Posterior cingulate gyrus (tissue), 11 donors: ENCODE results near the gene PASD1.
"Not testable (repeated sequence)": the region's sequence is repeated elsewhere in the genome, so short reads cannot be mapped to it uniquely, and the experiment has no call there.

Experiments
- DNase-seq, 10 donors: peaks; one replicate each; pipeline versions ENCODE4 v3.0.0 to v3.0.0-alpha.2; 2020 to 2021; ENCODE audit warnings: mixed read lengths in 3 of 10
- intact Hi-C: fragments of 100-400 bp; cut with DNase I; formaldehyde crosslinking; loops from one replicate; pipeline ENCODE4 v1.15.1; 2023

PASD1 gene

GRCh38 chrX:151609222-151609621 lies 45.7 kb downstream of the PASD1 start:
- no peak for DNase-seq
- intact Hi-C loops = no loop called here

DNA sequence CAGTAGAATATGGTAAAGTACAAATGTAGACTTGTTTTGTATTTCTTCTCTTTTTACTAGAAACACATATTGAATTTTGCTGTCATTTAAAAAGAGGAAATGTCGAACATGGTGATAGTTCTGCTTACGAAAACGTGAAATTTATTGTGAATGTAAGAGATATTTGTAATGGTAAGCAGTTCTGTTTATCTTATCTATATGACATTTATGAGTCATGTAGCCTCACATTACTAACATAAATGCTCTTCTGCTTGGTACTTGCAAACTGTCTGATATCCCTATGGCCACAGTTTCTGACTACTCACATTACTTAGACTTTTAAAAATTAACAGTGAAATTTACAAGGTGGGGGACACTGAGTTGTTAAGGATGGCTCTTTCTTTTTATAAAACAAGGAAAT lies 57.9 kb downstream of the PASD1 start:
- intact Hi-C loops = no loop called here

GRCh38 chrX:151624677-151625076 lies 61.2 kb downstream of the PASD1 start:
- DNase-seq = no peak
- intact Hi-C loops = no loop called here

More for the DNA sequence above, 57.9 kb downstream of the PASD1 start:
- DNase-seq = no peak

DNA sequence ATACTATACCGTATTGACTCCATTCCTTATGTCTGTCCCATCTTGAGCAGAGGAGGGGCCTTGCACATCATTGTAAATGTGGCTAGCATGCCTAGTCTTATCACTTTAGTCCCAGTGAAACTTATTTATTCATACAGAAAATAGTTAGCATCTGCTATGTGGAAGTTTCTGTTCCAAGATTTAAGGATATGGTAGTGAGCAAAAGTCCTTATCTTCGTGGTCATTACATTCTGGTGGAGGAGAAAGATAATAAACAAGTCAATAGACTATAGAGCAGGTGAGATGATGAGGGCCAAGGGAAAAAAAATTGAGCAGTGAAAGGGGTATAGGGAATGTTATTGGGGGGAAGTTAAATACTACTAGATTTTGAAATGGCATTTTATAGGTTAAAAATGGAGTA lies 68.3 kb downstream of the PASD1 start:
- DNase-seq = no peak
- intact Hi-C loops = no loop called here

GRCh38 chrX:151633157-151633556 lies 69.7 kb downstream of the PASD1 start:
- intact Hi-C loops = no loop called here
- DNase-seq = no peak

- DNase-seq = no peak
- intact Hi-C loops = no loop called here
Measured at GRCh38 chrX:151634937-151635336, 71.5 kb downstream of the PASD1 start.

GRCh38 chrX:151641564-151641963 lies 78.1 kb downstream of the PASD1 start:
- intact Hi-C loops = no loop called here

DNA sequence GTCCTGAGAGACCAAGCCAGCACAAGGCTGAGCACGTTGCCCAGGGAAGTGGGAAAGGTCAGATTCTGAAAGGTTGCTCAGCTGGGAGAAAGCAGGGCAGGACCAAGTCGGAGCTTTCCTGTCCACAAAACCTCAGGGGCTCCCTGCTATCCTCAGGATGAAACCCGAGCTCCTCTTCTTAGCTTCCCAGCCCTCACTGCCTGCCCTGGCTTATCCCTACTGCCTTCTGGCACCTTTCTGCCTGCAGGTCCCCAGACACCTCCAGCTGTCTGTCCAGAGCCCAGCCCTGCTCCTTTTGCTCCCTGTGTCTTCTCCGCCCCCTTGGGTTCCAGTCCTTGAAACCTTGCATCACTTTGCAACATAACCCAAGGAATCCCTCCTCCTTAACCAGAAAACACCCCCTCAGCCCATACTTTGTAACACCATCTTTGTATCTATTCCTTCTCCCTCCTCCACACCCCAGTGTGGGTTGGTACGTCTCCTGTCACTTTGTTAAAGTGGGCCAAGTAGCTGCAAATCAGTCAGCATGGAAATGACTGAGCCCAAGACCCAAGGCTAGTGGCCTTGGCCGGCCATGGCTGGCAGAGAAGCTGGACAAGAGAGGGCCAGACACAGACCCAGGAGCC lies 111.8 kb downstream of the PASD1 start:
- intact Hi-C loops = no loop called here
- no peak for DNase-seq

More at GRCh38 chrX:151641564-151641963, 78.1 kb downstream of the PASD1 start:
- no peak for DNase-seq

DNA sequence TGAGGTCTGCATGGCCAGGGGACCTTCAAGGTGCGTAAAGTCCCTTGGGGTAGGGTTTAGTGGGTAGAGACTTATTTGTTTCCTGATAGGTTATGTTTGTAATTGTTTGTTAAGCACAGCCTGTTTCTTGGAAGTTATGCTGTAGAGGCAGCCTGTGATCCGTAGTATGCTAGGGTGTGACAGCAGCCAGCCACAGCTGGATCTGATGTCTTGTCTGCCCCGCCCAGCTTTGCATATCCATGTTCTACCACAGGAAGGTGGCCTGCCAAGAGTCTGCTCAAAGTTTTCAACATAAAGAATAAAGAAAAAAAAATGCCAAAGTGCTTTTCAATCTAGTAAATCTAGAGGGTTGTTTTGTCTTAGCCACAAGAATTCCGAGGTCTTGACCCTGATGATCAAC lies 112.7 kb downstream of the PASD1 start:
- DNase-seq = no peak
- intact Hi-C loops = no loop called here

DNA sequence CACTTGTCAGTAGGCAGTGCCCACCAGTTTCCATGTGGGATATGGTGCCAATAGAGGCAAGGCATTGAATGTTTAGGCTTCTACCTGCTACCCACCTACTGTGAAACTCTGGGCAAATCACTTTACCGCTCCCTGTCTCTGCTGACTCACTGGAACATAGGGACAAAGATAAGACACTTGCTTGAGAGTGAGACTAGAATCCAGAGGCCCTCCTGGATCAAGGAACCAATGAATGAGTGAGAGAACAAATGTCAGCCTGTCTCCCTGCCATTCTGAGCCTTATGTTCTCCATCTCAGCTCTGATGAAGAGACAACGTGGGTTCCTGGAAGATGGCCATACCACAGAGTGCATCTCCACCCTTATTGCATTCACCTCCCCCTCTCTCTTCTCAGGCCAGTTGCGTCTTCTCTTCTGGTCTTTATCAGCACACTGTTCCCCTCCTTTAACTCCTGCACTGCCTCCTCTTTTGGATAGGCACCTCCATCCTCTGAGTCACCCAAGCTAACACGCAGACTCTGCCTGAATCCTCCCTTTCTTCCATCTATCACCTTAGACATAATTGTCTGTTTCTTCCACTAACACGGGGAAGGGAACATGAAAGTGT lies 116.4 kb downstream of the PASD1 start:
- DNase-seq = no peak
- intact Hi-C loops = loop anchor here (1.0 kb wide), 1 partner anchor 529 kb away; no protein-coding TSS in a partner anchor

DNA sequence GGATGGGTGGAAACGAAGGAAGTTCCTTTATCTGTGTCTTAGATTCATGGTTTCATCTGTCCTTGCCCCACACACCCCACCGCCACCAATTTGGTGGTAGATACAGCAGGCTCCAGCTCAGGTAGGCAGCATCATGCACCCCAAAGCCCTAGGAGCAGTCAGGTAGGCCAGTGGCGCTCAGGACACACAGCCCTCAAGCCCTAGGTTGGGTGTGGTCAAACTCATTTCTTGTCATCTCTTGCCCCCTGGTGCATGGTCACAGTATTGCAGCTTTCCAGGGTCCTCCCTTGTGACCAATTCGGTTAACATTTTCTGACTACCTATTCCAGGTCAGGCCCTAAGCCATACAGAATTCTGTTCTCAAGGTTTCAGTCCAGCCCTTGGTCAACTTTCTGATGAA lies 117.3 kb downstream of the PASD1 start:
- DNase-seq = peak in 6 of 10 donors; percentile 30 to 58 (median 43)
- intact Hi-C loops = loop anchor here (1.0 kb wide), 1 partner anchor 530 kb away; no protein-coding TSS in a partner anchor

- intact Hi-C loops = no loop called here
- DNase-seq = peak in 1 of 10 donors; percentile 9
Measured at GRCh38 chrX:151687635-151688034, 124.2 kb downstream of the PASD1 start.

DNA sequence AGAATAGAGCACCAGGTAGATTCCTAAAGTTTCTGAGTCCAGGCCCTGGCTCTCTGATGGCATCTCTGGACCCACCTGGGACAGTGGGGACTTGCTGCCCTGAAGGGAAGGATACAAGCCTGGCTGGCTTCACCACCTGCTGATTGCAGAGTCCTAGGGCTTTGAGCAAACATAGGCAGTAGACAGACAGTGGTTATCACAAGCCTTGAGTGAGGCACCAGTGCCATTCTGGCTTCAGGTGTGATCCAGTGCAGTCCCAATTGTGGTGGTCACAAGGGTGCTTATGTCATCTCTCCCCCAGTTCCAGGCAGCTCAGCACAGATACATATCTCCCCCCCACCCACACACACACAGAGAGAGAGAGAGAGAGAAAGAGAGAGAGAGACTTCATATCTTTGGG lies 125.2 kb downstream of the PASD1 start:
- peak in 1 of 10 donors; percentile 5 for DNase-seq
- intact Hi-C loops = no loop called here

GRCh38 chrX:151692825-151693224 lies 129.3 kb downstream of the PASD1 start:
- intact Hi-C loops = no loop called here
- DNase-seq = peak in 1 of 10 donors; percentile 40

DNA sequence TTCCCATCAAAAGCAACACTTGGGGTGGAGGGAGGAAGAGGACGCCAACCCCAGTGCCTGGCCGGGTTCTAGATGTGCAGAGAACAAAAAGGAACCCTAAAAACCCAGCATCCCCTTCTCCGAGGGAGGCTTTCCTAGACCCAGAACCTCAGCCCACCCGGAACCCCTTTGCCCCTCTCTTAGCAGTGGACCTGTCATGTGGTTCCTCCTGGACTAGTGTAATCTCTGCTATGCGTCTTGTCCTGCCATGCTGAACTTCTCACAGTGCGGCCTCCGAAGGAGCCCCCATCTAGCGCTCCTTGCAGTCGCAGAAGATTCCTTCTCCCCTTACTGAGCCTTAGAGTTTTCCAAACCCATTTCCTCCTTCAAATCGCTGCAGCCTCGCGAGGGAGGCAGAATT lies 130.6 kb downstream of the PASD1 start:
- intact Hi-C loops = no loop called here
- peak in 1 of 10 donors; percentile 68 for DNase-seq

DNA sequence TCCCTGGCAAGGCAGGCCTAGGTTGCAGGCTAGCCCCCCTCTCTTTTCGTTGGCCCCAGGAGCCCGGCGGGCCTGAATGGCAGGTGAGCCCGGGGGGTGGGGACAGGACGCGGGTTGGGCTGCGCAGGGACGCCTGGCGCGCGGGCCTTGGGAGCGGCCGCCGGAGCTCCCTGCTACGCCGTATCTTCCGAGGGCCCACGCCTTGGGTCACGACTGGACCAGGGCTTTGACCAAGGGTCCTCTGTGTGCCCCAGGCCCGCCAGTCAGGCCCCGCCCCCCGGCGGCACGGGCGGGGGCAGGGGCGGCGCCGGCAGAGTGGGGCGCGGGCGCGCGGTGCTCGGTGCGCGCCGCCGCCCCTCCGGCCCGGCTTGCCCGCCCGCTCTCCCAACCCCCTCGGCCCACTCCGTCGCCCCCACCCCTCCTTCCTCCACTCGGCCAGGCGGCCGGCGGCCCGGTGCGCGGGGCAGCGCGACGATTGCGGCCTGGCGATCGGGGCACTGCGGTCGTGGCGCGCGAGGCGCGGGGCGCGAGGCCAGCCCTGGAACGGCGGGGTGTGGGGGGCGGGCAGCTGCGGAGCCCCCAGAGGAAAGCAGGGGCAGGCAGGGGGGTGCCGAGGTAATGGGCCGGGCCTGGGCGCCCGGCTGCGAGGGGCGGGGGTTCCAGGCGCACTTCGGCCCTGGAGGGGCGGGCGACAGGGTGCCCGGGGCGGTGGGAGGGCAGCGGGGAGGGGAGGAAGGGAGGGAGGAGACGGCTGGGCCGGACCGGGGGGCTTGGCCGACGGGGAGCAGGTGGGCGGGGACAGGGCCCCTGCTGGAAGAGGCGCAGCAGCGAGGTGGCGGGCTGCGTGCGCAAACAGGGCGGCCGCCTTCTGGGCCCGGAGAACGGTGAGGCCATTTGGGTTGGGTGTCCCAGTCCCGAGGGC lies 131.4 kb downstream of the PASD1 start, which contains the start of gene PRRG3:
Gene PRRG3 (plus strand): TSS at position 798 of the 922 bp plus-strand sequence. CDS start 3,357 bp downstream, outside the sequence.
- peak in 2 of 10 donors; percentile 80 to 87 for DNase-seq
- intact Hi-C loops = no loop called here

GRCh38 chrX:151695583-151696340 lies 132.3 kb downstream of the PASD1 start:
- intact Hi-C loops = no loop called here
- peak in 1 of 10 donors; percentile 35 for DNase-seq

GRCh38 chrX:151697082-151697481 lies 133.6 kb downstream of the PASD1 start:
- intact Hi-C loops, DNase-seq: not testable (repeated sequence)

GRCh38 chrX:151697522-151697921 lies 134.0 kb downstream of the PASD1 start:
- DNase-seq = no peak

GRCh38 chrX:151698485-151698884 lies 135.0 kb downstream of the PASD1 start:
- intact Hi-C loops = no loop called here
- DNase-seq = no peak

More at GRCh38 chrX:151697522-151697921, 134.0 kb downstream of the PASD1 start:
- intact Hi-C loops = no loop called here
